K562 (cell line): ENCODE measurements around the gene KLHDC10. TPM values are rescaled to one million over a fixed set of nuclear protein-coding genes. Genes with fewer than 3 reads are reported as not detected.

Experiments
- BRD4 ChIP-seq: fragments of 200-600 bp; sonication (generic); IDR thresholded peaks from 2 replicates; pipeline ENCODE4 v1.6.1; 2017; ENCODE audit warnings: inconsistent platforms
- CTCFL ChIP-seq: IDR thresholded peaks from 2 replicates; pipeline ENCODE4 v1.6.1; 2011; ENCODE audit warnings: borderline replicate concordance, low read depth, mild to moderate bottlenecking, moderate library complexity, low read length; ENCODE audit not compliant: insufficient read depth, poor library complexity, severe bottlenecking
- FOXO4 ChIP-seq: fragments of 450-650 bp; formaldehyde crosslinking; IDR thresholded peaks from 2 replicates; pipeline ENCODE4 v1.4.0; 2020; ENCODE audit warnings: mild to moderate bottlenecking, moderate library complexity
- HLTF ChIP-seq: fragments of 450-650 bp; IDR thresholded peaks from 2 replicates; pipeline ENCODE4 v1.6.1; 2016
- MGA ChIP-seq: fragments of 450-650 bp; IDR thresholded peaks from 2 replicates; pipeline ENCODE4 v1.6.1; 2016; ENCODE audit warnings: mild to moderate bottlenecking, moderate library complexity
- PTRF ChIP-seq: fragments of 450-650 bp; IDR thresholded peaks from 2 replicates; pipeline ENCODE4 v1.6.1; 2016; ENCODE audit warnings: mild to moderate bottlenecking, missing genetic modification characterization, missing compliant biosample characterization
- SMAD1 ChIP-seq: fragments of 150-350 bp; IDR thresholded peaks from 2 replicates; pipeline ENCODE4 v1.6.1; 2014; ENCODE audit warnings: low read length, low read depth; ENCODE audit not compliant: partially characterized antibody
- SMARCB1 ChIP-seq: IDR thresholded peaks from 2 replicates; pipeline ENCODE4 v1.6.1; 2011; ENCODE audit warnings: improper control_type of control experiment, low read depth; ENCODE audit not compliant: insufficient read length
- TCF15 ChIP-seq: fragments of 250-450 bp; sonication (Bioruptor Pico); IDR thresholded peaks from 2 replicates; pipeline ENCODE4 v1.8.0; 2022; ENCODE audit warnings: moderate library complexity, mild to moderate bottlenecking, inconsistent platforms
- ZFX ChIP-seq: sonication (generic); formaldehyde crosslinking; IDR thresholded peaks from 2 replicates; pipeline ENCODE4 v1.8.0; 2022; ENCODE audit warnings: mild to moderate bottlenecking, missing genetic modification reagents, moderate library complexity
- ZNF445 ChIP-seq: fragments of 250-450 bp; sonication (Bioruptor Pico); IDR thresholded peaks from 2 replicates; pipeline ENCODE4 v1.4.0; 2020; ENCODE audit warnings: low read depth, mild to moderate bottlenecking, moderate library complexity
- ZNF76 ChIP-seq: fragments of 250-450 bp; sonication (Bioruptor Pico); IDR thresholded peaks from 2 replicates; pipeline ENCODE4 v1.4.0; 2020; ENCODE audit warnings: mild to moderate bottlenecking, moderate library complexity, borderline replicate concordance
- polyA plus RNA-seq, 8 experiments: library from polyadenylated mRNA; depleted of rRNA in 4 of 8; stranded (reverse) in 5 of 8; unstranded in 3 of 8; fragments of >200 nt; fragmentation: Nextera tagmentation in 2 of 8; fragmentation: Illumina TruSeq in 1 of 8; extraction: Ambion mirVana in 2 of 8; extraction: Trizol in 1 of 8; gene quantifications; 2 replicates each; pipeline versions ENCODE4 v1.2.1 to v1.2.3, GENCODE V29; 2011 to 2014; ENCODE audit warnings: inconsistent platforms in 1 of 8, missing spikeins in 1 of 8
- total RNA-seq, 7 experiments: library from RNA; depleted of rRNA in 6 of 7; stranded (reverse); fragments of >200 nt in 6 of 7; fragmentation: Illumina TruSeq in 2 of 7; extraction: Trizol in 2 of 7; gene quantifications; 2 replicates each; pipeline versions ENCODE4 v1.2.1 to v1.2.3, GENCODE V29; 2011 to 2021; ENCODE audit warnings: low replicate concordance in 1 of 7

KLHDC10 gene
- total and polyA plus RNA-seq, 9 of the 15 experiments (the other 6 are each of a cell fraction or from before 2014, with no cell fraction given) = 9.8 to 80.5 (median 31.4) TPM

GRCh38 chr7:130154501-130155317, 84.4 kb downstream of the KLHDC10 start (continued):
- TF ChIP-seq SMAD1 (no peak), MGA (no peak), HLTF (no peak), PTRF (tag) (no peak), SMARCB1 (no peak), CTCFL (peak; percentile 96), ZNF445 (CRISPR knock-in tag) (no peak), ZFX (CRISPR knock-in tag) (no peak), ZNF76 (CRISPR knock-in tag) (no peak), BRD4 (no peak), FOXO4 (CRISPR knock-in tag) (no peak), TCF15 (CRISPR knock-in tag) (no peak)
